Measurements from ENCODE around the gene TERF2IP.

DNA sequence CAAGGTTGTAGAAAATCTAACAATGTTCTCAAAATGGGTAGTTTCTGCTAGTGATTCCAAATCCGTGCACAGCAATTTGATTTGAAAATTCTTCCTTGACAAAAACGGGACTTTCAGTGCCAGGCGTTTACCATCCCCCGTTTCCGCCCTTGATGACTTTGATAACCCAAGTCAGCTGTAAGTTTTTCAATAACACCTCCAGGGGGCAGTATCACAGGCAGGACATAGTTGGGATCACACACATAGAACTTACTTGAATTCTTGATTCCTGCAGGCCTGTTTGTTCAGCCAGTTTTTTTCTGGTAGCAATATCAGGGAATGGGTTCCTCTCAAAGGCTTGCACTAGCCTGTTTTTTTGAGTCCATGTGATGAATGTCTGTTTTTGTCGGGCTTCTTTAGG is 48.1 kb downstream of the TERF2IP start:
- TF ChIP-seq, protein P1, sequence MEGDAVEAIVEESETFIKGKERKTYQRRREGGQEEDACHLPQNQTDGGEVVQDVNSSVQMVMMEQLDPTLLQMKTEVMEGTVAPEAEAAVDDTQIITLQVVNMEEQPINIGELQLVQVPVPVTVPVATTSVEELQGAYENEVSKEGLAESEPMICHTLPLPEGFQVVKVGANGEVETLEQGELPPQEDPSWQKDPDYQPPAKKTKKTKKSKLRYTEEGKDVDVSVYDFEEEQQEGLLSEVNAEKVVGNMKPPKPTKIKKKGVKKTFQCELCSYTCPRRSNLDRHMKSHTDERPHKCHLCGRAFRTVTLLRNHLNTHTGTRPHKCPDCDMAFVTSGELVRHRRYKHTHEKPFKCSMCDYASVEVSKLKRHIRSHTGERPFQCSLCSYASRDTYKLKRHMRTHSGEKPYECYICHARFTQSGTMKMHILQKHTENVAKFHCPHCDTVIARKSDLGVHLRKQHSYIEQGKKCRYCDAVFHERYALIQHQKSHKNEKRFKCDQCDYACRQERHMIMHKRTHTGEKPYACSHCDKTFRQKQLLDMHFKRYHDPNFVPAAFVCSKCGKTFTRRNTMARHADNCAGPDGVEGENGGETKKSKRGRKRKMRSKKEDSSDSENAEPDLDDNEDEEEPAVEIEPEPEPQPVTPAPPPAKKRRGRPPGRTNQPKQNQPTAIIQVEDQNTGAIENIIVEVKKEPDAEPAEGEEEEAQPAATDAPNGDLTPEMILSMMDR (IDR thresholded peaks at IDR 0.05), result no peak
- no peak for TF ChIP-seq POLR2A (IDR thresholded peaks at IDR 0.05)
- no peak for TF ChIP-seq POLR2AphosphoS5 (IDR thresholded peaks at IDR 0.05)
